GM13976 (cell line): ENCODE data around the gene SEMA5A.

Source experiments
- DNase-seq: peaks from one replicate; pipeline ENCODE4 v3.0.0; 2012; ENCODE audit warnings: low spot score
- in situ Hi-C: fragments of 300-500 bp; cut with MboI; formaldehyde crosslinking; loops from one replicate; pipeline ENCODE4 v1.12.0; 2022; ENCODE audit warnings: low sequenced_read_pairs, mixed read lengths, inconsistent platforms; ENCODE audit not compliant: unreplicated experiment
- TF ChIP-seq, protein P1 (sequence below): IDR thresholded peaks from 2 replicates; pipeline ENCODE4 v1.5.1; 2012; ENCODE audit warnings: borderline replicate concordance, mild to moderate bottlenecking; ENCODE audit not compliant: insufficient read depth; ENCODE audit errors: extremely low read depth, missing control alignments, control extremely low read depth

SEMA5A gene

DNA sequence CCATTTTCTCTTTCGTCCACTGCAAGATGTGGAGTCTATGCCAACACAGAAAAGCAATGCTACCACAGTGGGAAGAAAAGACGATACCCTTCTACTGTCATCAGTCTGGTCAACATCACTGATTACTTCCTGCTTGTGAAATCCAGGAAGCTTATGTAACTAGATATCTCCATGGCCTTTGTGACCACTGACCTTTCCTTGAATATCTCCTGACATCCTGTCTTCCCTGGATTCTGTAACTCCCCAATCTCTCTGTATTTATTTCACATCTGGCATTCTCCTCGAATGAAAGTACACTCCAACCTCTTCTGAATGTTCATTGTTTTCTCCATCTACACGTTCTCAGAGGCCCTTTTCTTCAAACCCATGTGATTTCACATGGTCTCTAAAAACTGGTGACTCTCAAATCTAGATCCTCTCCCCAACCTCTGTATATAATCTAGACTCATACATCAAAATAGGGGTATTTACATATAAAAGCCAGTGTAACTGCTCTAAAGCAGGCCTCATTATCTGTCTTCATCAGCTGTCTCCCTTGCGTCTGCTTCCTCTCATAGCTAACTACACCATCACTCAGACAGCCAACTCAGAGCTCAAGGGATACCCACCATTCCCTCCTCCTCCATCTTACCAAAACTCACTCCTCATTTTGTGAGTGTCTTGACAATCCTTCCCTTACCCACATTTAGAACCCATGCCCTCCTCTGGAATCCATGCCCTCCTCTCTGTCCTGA, 156.8 kb downstream of the SEMA5A start:
- no peak for DNase-seq
- TF ChIP-seq, protein P1, sequence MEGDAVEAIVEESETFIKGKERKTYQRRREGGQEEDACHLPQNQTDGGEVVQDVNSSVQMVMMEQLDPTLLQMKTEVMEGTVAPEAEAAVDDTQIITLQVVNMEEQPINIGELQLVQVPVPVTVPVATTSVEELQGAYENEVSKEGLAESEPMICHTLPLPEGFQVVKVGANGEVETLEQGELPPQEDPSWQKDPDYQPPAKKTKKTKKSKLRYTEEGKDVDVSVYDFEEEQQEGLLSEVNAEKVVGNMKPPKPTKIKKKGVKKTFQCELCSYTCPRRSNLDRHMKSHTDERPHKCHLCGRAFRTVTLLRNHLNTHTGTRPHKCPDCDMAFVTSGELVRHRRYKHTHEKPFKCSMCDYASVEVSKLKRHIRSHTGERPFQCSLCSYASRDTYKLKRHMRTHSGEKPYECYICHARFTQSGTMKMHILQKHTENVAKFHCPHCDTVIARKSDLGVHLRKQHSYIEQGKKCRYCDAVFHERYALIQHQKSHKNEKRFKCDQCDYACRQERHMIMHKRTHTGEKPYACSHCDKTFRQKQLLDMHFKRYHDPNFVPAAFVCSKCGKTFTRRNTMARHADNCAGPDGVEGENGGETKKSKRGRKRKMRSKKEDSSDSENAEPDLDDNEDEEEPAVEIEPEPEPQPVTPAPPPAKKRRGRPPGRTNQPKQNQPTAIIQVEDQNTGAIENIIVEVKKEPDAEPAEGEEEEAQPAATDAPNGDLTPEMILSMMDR, result no peak
- in situ Hi-C loops, result no loop called here

DNA sequence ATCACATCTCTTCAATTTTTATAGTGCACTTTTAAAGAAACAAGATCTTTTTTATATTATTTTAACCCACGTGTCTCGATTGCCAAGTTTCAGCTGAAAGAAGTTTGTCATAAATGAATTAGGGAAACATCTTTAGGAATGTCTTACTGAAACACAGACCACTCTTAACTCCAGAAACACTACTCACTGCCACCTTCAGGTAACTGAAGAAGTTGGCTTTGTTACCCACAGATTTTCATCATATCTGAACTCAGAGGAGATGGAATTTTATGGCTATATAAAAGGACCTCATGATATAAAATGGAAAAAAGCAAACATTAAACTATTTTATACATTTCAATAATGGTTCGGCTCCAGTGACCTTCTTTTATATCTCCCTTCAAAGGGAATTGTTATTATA, 158.0 kb downstream of the SEMA5A start:
- DNase-seq, result no peak
- TF ChIP-seq, protein P1, result no peak
- in situ Hi-C loops, result no loop called here

- TF ChIP-seq, protein P1, result no peak
- in situ Hi-C loops, result no loop called here
- no peak for DNase-seq
These were observed 158.9 kb downstream of the SEMA5A start for GRCh38 chr5:9386945-9387344.

GRCh38 chr5:9382522-9382921, 163.4 kb downstream of the SEMA5A start:
- no peak for DNase-seq
- TF ChIP-seq, protein P1, result no peak
- in situ Hi-C loops, result no loop called here

- peak; percentile 34 for DNase-seq
- TF ChIP-seq, protein P1, result no peak
- in situ Hi-C loops, result no loop called here
These were observed 164.4 kb downstream of the SEMA5A start for GRCh38 chr5:9381464-9381863.

- TF ChIP-seq, protein P1, result no peak
- no peak for DNase-seq
- in situ Hi-C loops, result no loop called here
These were observed 165.8 kb downstream of the SEMA5A start for GRCh38 chr5:9380109-9380508.
